ENCODE results near the gene MPRIP. TPM values are rescaled to one million over a fixed set of nuclear protein-coding genes. Genes with fewer than 3 reads are reported as not detected.

MPRIP gene
- total RNA-seq, 1 experiment from 2014 or later, result 258 TPM

- Histone ChIP-seq H3K79me2 (ENCODE audit: insufficient read depth, low read length) (peaks cover 100% of the 10 kb centered on the region), H3K9me3 (ENCODE audit: control insufficient read depth in 1 of 2, insufficient read depth in 1 of 2, low read depth in 1 of 2, low read length in 2 of 2) (no peaks in the 10 kb centered on the region), H3K36me3 (ENCODE audit: control insufficient read depth in 1 of 2, insufficient read depth in 2 of 2, low read length in 2 of 2) (peaks cover 7 to 8% of the 10 kb centered on the region in 2 experiments; a peak in 3 of 4 replicates), H3K4me1 (ENCODE audit: control insufficient read depth in 1 of 2, insufficient read depth in 2 of 2, low read length in 2 of 2) (peaks cover 18 to 31% of the 10 kb centered on the region in 2 experiments), H3K4me2 (ENCODE audit: low read length) (no peak overlapping the region), H3K9ac (ENCODE audit: low read length) (no peak overlapping the region), H3K4me3 (replicated peaks in 1 of 2; ENCODE audit: low read depth in 1 of 2, low read length in 2 of 2) (no peak overlapping the region), H4K20me1 (ENCODE audit: insufficient read depth) (peaks cover 23% of the 10 kb centered on the region; the same call in 1 of the 2 replicates), H3K27me3 (ENCODE audit: insufficient read depth, low read length) (no peaks in the 10 kb centered on the region), H3K27ac (ENCODE audit: low read depth, low read length) (no peak overlapping the region), H3K9me2 (ENCODE audit: insufficient read depth) (no peaks in the 10 kb centered on the region), H2AFZ (ENCODE audit: low read depth, low read length, poor library complexity, severe bottlenecking) (no peak overlapping the region)
- DNase-seq (ENCODE audit: low read depth, low spot score), result no peak
- ATAC-seq, result no peak
- TF ChIP-seq CTCF (IDR thresholded peaks at IDR 0.05 in 2 of 3, conservative IDR thresholded peaks at IDR 0.05 in 1 of 3; ENCODE audit: borderline replicate concordance in 1 of 3, insufficient read depth in 1 of 3, low read depth in 2 of 3, low read length in 2 of 3), result no peak
- no peak for TF ChIP-seq ZNF274 (IDR thresholded peaks at IDR 0.05; ENCODE audit: low read depth, low read length)
- no peak for TF ChIP-seq POLR2A (IDR thresholded peaks at IDR 0.05; ENCODE audit: borderline replicate concordance, extremely low read depth, insufficient read depth, insufficient read length)
- TF ChIP-seq MAX (IDR thresholded peaks at IDR 0.05), result no peak
- no peak for TF ChIP-seq CEBPB (IDR thresholded peaks at IDR 0.05; ENCODE audit: low read depth)
- no peak for TF ChIP-seq SRF (IDR thresholded peaks at IDR 0.05; ENCODE audit: low read depth)
- no peak for TF ChIP-seq SIN3A (IDR thresholded peaks at IDR 0.05; ENCODE audit: low read depth)
- TF ChIP-seq EGR1 (IDR thresholded peaks at IDR 0.05; ENCODE audit: low read depth), result no peak
- BruUV-seq (replicated peaks), result no TSS peak
- RAD21 ChIA-PET (ENCODE audit: low non-redundant PET in 1 of 2, low total read pairs in 2 of 2, uncharacterized antibody in 2 of 2, unreplicated experiment in 2 of 2), result no interaction called here
- POLR2A ChIA-PET, result no interaction called here
- CTCF ChIA-PET, result no interaction called here
- intact Hi-C loops (cut with micrococcal nuclease), result no loop called here
These were observed 19.3 kb downstream of the MPRIP start for GRCh38 chr17:17061516-17061915.

GRCh38 chr17:17062356-17062755 lies 20.1 kb downstream of the MPRIP start:
- no peak overlapping the region for H3K4me2 ChIP-seq (ENCODE audit: low read length)
- H4K20me1 ChIP-seq (ENCODE audit: insufficient read depth), result peaks cover 23% of the 10 kb centered on the region; the same call in 1 of the 2 replicates
- H3K9ac ChIP-seq (ENCODE audit: low read length), result no peak overlapping the region
- no peaks in the 10 kb centered on the region for H3K9me2 ChIP-seq (ENCODE audit: insufficient read depth)
- no peak overlapping the region for H3K4me3 ChIP-seq (replicated peaks in 1 of 2; ENCODE audit: low read depth in 1 of 2, low read length in 2 of 2)
- POLR2A ChIA-PET, result no interaction called here
- no peak overlapping the region for H2AFZ ChIP-seq (ENCODE audit: low read depth, low read length, poor library complexity, severe bottlenecking)
- RAD21 ChIA-PET (ENCODE audit: low non-redundant PET in 1 of 2, low total read pairs in 2 of 2, uncharacterized antibody in 2 of 2, unreplicated experiment in 2 of 2), result no interaction called here
- no peaks in the 10 kb centered on the region for H3K9me3 ChIP-seq (ENCODE audit: control insufficient read depth in 1 of 2, insufficient read depth in 1 of 2, low read depth in 1 of 2, low read length in 2 of 2)
- ATAC-seq (no peak), DNase-seq (ENCODE audit: low read depth, low spot score) (no peak)
- H3K27me3 ChIP-seq (ENCODE audit: insufficient read depth, low read length), result no peaks in the 10 kb centered on the region
- CTCF ChIA-PET, result no interaction called here
- peaks cover 100% of the 10 kb centered on the region for H3K79me2 ChIP-seq (ENCODE audit: insufficient read depth, low read length)
- peaks cover 26 to 40% of the 10 kb centered on the region in 2 experiments for H3K4me1 ChIP-seq (ENCODE audit: control insufficient read depth in 1 of 2, insufficient read depth in 2 of 2, low read length in 2 of 2)
- peaks cover 6 to 7% of the 10 kb centered on the region in 2 experiments; a peak in 3 of 4 replicates for H3K36me3 ChIP-seq (ENCODE audit: control insufficient read depth in 1 of 2, insufficient read depth in 2 of 2, low read length in 2 of 2)
- BruUV-seq (replicated peaks), result no TSS peak
- intact Hi-C loops (cut with micrococcal nuclease), result no loop called here
- H3K27ac ChIP-seq (ENCODE audit: low read depth, low read length), result no peak overlapping the region
- TF ChIP-seq RAD21 (IDR thresholded peaks at IDR 0.05; ENCODE audit: low read depth), result no peak
- no peak for TF ChIP-seq ATF3 (IDR thresholded peaks at IDR 0.05)
- TF ChIP-seq EZH2phosphoT487 (IDR thresholded peaks at IDR 0.05; ENCODE audit: borderline replicate concordance), result no peak
- no peak for TF ChIP-seq ELF1 (IDR thresholded peaks at IDR 0.05; ENCODE audit: borderline replicate concordance, low read depth)
- TF ChIP-seq POLR2A (IDR thresholded peaks at IDR 0.05; ENCODE audit: borderline replicate concordance, extremely low read depth, insufficient read depth, insufficient read length), result no peak
- no peak for TF ChIP-seq EZH2 (IDR thresholded peaks at IDR 0.05)
- TF ChIP-seq TCF7L2 (IDR thresholded peaks at IDR 0.05; ENCODE audit: borderline replicate concordance, extremely low read depth, insufficient read depth, insufficient read length), result no peak
- no peak for TF ChIP-seq SIN3A (IDR thresholded peaks at IDR 0.05; ENCODE audit: low read depth)
- no peak for TF ChIP-seq CBX3 (IDR thresholded peaks at IDR 0.05; ENCODE audit: low read depth)
- TF ChIP-seq EGR1 (IDR thresholded peaks at IDR 0.05; ENCODE audit: low read depth), result no peak
- TF ChIP-seq ZNF274 (IDR thresholded peaks at IDR 0.05; ENCODE audit: low read depth, low read length), result no peak
- TF ChIP-seq ZFX (IDR thresholded peaks at IDR 0.05), result no peak
- no peak for TF ChIP-seq POLR2AphosphoS5 (IDR thresholded peaks at IDR 0.05; ENCODE audit: low read depth, low read length)
- no peak for TF ChIP-seq FOSL1 (IDR thresholded peaks at IDR 0.05; ENCODE audit: low read depth)
- TF ChIP-seq MAX (IDR thresholded peaks at IDR 0.05), result no peak
